ENCODE measurements around the gene CES1. TPM values are rescaled to one million over a fixed set of nuclear protein-coding genes. Genes with fewer than 3 reads are reported as not detected.

Gene CES1
- polyA plus RNA-seq, 1 donor, result 0.34 TPM

Other genes with a start within 250 kb of the CES1 start
- 2.1 TPM for gene SLC6A2, start 177.1 kb downstream of the CES1 start, polyA plus RNA-seq (ENCODE audit: insufficient read length)
- not detected for gene CES5A, start 42.3 kb upstream of the CES1 start, polyA plus RNA-seq (ENCODE audit: insufficient read length)

All from forelimb muscle (tissue), 1 donor.